Measurements from ENCODE around the gene ADSS1.

DNA sequence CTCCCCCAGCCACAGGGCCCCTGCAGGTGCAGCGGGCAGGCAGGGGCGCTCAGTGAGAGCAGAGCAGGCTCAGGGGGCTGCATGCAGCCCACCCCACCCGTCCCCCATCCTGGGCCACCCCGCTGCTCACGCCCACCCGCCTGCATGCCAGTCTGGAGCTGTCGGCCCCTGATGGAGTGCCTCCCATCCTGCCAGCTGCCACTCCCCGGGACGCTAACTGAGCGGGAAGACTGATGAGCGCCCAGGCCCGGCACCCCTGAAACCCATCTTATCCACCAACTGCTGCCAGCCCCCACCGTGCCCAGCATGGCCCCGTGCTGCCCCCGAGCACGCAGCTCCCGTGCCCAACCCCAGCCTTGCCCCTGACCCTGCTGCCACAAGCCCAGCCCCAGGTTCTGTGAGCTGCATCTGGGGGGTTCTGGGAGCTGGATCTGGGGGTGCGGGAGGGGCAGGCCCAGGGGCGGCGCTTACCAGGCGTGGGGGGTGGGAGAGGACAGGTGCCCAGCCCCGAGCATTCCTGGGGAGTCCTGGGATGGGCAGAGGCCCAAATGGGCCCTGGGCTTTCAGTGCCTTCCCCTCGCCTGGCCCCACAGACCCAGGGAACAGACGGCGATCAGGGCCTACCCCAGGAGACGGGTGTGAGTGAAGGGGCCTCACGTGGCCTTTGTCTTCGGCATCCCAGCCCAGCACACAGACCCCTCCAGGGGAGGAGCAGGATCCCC is 58.2 kb downstream of the ADSS1 start:
- TF ChIP-seq, protein P1, sequence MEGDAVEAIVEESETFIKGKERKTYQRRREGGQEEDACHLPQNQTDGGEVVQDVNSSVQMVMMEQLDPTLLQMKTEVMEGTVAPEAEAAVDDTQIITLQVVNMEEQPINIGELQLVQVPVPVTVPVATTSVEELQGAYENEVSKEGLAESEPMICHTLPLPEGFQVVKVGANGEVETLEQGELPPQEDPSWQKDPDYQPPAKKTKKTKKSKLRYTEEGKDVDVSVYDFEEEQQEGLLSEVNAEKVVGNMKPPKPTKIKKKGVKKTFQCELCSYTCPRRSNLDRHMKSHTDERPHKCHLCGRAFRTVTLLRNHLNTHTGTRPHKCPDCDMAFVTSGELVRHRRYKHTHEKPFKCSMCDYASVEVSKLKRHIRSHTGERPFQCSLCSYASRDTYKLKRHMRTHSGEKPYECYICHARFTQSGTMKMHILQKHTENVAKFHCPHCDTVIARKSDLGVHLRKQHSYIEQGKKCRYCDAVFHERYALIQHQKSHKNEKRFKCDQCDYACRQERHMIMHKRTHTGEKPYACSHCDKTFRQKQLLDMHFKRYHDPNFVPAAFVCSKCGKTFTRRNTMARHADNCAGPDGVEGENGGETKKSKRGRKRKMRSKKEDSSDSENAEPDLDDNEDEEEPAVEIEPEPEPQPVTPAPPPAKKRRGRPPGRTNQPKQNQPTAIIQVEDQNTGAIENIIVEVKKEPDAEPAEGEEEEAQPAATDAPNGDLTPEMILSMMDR (IDR thresholded peaks at IDR 0.05) = no peak
- no peak for TF ChIP-seq POLR2A (IDR thresholded peaks at IDR 0.05)

All from esophagus squamous epithelium (tissue), 4 donors.